Kidney glomerular epithelial cell (primary cell): ENCODE measurements around the gene CCDC106.

Source experiments
- DNase-seq: peaks from one replicate; lab custom pipeline; 2025; lab: John Stamatoyannopoulos, UW

CCDC106 gene

DNA sequence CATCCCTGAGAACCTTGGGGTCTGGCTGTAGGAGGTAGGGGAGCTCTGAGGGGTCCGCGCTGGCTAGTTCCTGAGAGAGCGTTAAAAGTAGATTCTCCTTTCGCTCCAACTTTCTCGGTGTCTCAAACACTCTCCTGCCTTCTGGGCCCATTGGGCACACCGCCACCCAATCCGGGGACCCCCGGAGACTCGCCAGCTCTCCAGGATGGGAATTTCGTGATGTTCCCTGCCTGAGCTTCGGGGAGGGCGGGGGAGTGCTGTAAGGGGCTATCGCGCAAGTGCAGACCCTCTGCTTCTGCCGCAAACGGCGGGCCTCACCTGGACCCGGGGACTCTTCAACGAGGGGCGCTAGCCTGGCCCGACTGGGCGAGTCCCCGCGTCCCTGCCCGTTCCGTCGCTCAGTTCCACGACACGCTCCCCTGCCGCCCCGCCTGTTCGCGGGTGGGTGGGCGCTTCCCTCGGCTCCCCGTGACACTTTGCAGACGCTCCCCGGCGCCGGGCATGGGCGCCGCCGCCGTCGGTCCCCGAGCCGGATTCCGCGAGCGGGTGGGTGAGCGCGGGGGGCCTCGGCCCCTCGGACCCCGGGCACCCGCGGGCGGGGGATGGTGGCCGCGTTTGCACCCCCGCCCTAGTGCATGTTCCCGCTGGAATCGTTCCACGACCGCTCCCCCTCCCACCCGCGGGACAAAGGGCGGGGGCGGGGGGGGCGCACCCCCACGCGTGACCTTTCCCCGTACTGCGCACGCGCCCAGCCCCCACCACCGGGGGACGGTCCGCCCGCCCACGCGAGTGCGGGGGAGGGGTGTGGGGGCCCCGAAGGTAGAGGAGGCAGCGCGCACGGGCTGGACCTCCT lies at the start of gene CCDC106:
Gene CCDC106 (plus strand): TSS at position 481 of the 853 bp plus-strand sequence. CDS start 835 bp downstream, outside the sequence.
- peak; percentile 16 for DNase-seq

GRCh38 chr19:55598719-55599467 lies 49.1 kb upstream of the CCDC106 start:
- DNase-seq = peak; percentile 93

- peak; percentile 94 for DNase-seq
These were observed 48.6 kb upstream of the CCDC106 start, which contains the start of gene FIZ1 for GRCh38 chr19:55599468-55599841. Gene FIZ1, minus strand, starts transcription at chr19:55599517. Its CDS starts 1,652 bp downstream, at chr19:55597865.

- DNase-seq = peak; percentile 94
These were observed 48.0 kb upstream of the CCDC106 start, which contains the start of gene ZNF524 for GRCh38 chr19:55599842-55600661. Gene ZNF524, plus strand, starts transcription at chr19:55600288. Its CDS starts 1,825 bp downstream, at chr19:55602113.

DNA sequence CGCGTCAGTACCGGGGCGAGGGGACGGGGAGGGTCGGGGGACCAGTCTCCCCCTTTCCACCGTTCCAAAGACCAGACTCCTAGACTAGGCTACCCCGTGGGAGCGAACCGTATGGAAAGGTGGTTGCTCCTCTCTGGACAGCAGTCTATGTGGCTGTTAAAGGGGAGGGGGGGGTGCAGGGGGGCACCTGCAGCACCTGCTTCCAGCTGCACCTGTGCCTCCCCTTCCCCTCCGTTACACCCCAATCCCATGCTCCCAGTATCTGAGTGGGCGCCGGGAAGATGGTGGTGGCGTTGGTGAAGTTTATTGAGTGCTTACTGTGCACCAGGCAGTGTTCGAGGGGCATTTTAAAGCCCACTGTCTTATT lies 47.4 kb upstream of the CCDC106 start:
- no peak for DNase-seq

- no peak for DNase-seq
These were observed 46.9 kb upstream of the CCDC106 start for GRCh38 chr19:55601084-55601483.

DNA sequence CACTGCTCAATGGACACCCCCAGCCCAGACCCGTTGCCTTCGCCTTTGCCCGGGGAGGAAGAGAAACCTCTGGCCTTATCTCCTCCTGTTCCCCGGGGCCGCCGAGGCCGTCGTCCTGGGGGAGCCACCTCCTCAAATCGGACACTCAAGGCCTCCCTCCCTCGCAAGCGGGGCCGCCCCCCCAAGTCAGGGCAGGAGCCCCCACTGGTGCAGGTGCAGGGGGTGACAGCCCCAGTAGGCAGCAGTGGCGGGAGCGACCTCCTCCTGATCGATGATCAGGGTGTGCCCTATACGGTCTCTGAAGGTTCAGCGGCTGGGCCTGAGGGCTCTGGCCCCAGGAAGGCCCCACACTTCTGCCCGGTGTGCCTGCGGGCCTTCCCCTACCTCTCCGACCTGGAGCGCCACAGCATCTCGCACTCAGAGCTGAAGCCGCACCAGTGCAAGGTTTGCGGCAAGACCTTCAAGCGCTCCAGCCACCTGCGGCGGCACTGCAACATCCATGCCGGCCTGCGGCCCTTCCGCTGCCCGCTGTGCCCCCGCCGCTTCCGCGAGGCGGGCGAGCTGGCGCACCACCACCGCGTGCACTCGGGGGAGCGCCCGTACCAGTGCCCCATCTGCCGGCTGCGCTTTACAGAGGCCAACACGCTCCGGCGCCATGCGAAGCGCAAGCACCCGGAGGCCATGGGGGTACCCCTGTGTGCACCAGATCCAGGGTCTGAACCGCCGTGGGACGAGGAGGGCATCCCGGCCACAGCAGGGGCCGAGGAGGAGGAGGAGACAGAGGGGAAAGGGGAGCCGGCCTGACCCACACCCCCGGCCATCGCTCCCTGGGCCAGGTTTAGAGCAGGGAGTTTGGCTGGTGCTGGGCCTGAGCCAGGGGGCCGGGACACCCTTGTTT lies 45.7 kb upstream of the CCDC106 start:
- DNase-seq = no peak

- DNase-seq = no peak
These were observed 44.9 kb upstream of the CCDC106 start for GRCh38 chr19:55603115-55603514.

GRCh38 chr19:55603581-55604292 lies 44.3 kb upstream of the CCDC106 start:
- DNase-seq = no peak

DNA sequence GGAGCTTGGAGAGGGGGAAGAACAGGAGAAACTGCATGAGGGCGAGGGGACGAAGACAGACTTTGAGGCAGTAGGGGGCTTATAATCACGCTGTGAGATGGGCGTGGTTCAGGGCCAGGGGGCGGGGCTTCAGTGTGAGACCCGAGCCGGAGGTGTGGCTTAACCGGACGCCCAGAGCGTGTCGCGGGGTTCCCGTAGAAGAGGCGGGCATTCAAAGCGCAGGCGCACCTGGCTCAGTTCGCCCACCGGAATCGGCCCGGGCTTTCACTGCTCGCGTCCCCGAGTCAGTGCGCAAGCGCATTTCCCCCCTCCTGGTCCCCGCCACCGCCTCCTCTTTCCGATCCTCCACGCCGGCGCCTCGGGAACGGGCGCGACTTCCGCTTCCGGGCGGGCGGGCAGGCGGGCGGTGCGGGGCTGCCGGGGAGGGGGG lies 42.8 kb upstream of the CCDC106 start:
- DNase-seq = peak; percentile 94

- peak; percentile 88 for DNase-seq
These were observed 42.2 kb upstream of the CCDC106 start, which contains the start of gene ZNF865 for GRCh38 chr19:55605637-55606470. Gene ZNF865, plus strand, starts transcription at chr19:55605647. Its CDS starts 7,972 bp downstream, at chr19:55613619.

- no peak for DNase-seq
These were observed 41.6 kb upstream of the CCDC106 start for GRCh38 chr19:55606471-55606787.

DNA sequence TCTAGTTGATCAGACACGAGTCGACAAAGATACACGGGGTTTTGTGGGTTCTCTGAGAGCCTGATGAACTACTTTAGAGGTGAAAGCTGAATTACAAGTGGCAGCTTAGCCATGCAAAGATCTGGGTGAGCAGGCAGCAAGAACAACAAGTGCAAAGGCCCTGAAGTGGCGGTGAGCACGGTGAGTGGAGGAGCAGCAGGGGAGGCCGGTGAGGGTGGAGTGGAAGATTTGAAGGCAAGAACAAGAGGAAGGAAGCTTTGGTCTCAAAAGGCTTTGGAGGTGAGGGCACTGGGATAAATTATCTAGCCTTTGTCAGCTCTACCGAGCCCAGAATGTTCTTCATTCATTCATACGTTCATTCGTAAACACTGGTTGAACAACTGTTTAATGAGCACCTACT lies 41.2 kb upstream of the CCDC106 start:
- DNase-seq = no peak

GRCh38 chr19:55609326-55609725 lies 38.7 kb upstream of the CCDC106 start:
- no peak for DNase-seq

DNA sequence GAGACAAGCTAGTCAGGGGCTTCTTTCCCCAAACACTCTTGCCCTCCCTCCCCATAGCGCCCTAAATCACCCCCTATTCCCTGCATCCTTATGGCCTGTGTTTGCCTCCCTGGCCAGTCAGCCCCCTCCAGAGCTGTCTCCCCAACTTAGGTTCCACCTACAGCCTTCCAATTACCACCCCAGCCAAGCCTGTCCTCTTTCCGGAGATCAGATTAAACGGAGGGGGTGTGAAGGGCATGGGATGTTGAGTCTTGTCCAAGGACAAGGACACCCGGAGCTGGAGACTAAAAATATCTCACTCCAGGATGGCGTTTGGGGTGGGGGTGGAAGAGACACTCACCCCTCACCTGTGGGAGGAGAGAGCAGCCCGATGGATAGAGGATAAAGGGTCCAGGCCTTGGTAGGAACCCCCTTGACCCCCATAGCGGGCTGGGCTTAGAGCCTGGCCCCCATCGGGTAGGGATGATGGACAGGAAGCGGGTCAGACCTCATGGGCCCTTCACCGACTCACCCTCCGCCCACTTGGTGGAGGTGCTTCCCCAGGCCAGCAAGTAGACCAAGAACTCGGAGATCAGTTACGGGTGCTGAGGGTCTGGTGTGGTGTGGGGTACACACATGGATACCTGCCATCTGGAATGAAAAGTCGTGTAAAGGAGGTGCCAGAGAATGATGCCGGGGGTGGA lies 36.6 kb upstream of the CCDC106 start:
- no peak for DNase-seq

DNA sequence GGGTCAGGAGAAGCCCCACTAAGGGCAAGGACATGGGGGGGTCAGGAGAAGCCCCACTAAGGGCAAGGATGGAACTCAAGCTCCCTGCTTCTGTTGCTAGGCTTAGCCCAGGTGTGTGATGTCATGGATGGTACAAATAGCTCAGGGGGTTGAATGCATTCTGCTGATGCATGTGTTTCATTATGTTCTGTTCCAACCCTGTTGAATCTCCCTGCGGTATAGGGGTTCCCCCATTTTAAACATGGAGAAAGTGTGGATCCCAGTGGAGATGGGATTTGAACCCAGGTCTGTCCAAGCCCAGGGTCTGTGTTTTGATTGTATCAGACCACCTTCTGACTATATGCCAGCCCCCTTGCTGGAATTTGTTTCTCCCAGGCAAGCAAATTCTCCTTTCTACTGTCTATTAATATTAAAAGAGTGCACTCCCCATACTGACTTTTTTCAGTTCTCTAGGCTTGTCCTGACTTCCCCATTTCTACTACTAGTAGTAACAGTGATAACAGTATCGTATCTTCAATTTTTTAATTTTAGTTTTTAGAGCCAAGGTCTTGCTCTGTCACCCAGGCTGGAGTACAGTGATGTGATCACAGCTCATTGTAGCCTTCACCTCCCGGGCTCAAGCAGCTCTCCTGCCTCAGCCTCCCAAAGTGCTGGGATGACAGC lies 35.9 kb upstream of the CCDC106 start:
- DNase-seq = no peak

DNA sequence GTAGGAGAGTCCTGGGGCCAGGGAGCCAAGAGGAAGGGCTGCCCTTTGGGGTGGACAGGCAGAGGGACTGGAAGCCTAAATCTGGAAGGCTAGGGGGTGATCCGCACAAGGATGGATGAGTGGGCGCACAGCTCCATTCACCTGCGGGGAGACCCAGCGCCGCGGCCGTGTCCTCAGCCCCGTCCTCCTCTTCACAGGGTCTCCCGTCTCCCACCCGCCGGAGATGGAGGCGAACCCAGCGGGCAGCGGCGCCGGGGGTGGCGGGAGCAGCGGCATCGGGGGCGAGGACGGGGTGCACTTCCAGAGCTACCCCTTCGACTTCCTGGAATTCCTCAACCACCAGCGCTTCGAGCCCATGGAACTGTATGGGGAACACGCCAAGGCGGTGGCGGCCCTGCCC lies 34.6 kb upstream of the CCDC106 start:
- no peak for DNase-seq
